Fibroblast of the conjunctiva (primary cell): Measurements from ENCODE around the gene OR10P1.
A peak's percentile ranks its signal among the peaks of the same experiment; 100 is the strongest.
"Not testable (repeated sequence)": the region's sequence is repeated elsewhere in the genome, so short reads cannot be mapped to it uniquely, and the experiment has no call there.

ENCODE experiments used
- DNase-seq: peaks from one replicate; pipeline ENCODE4 v3.0.0-alpha.2; 2010; ENCODE audit warnings: low read depth

The OR10P1 gene

GRCh38 chr12:55636853-55637252 is at the start of gene OR10P1:
Gene OR10P1 (plus strand): TSS chr12:55636892. CDS start chr12:55636892, 0 bp downstream.
- DNase-seq = no peak

GRCh38 chr12:55590152-55590551 is 46.5 kb upstream of the OR10P1 start:
- not testable (repeated sequence) for DNase-seq

GRCh38 chr12:55607821-55608594 is 28.7 kb upstream of the OR10P1 start:
- DNase-seq = no peak

- DNase-seq = no peak
These were observed 26.1 kb upstream of the OR10P1 start for GRCh38 chr12:55610598-55610997.

GRCh38 chr12:55612646-55613045 is 24.0 kb upstream of the OR10P1 start:
- DNase-seq = no peak

GRCh38 chr12:55614764-55615163 is 21.9 kb upstream of the OR10P1 start:
- no peak for DNase-seq

GRCh38 chr12:55619354-55620138 is 17.1 kb upstream of the OR10P1 start:
- DNase-seq = peak; percentile 89

GRCh38 chr12:55624056-55624455 is 12.6 kb upstream of the OR10P1 start:
- DNase-seq = no peak

GRCh38 chr12:55626154-55626553 is 10.5 kb upstream of the OR10P1 start:
- no peak for DNase-seq

- no peak for DNase-seq
These were observed 7.4 kb upstream of the OR10P1 start for GRCh38 chr12:55629058-55629841.

- DNase-seq = no peak
These were observed 5.6 kb upstream of the OR10P1 start for GRCh38 chr12:55631056-55631455.

- DNase-seq = no peak
These were observed 5.0 kb upstream of the OR10P1 start for GRCh38 chr12:55631733-55632132.

GRCh38 chr12:55633151-55633550 is 3.5 kb upstream of the OR10P1 start:
- no peak for DNase-seq

GRCh38 chr12:55636116-55636655 is 506 bp upstream of the OR10P1 start:
- no peak for DNase-seq

GRCh38 chr12:55637467-55637866 is 775 bp downstream of the OR10P1 start:
- DNase-seq = no peak

GRCh38 chr12:55641595-55641994 is 4.9 kb downstream of the OR10P1 start:
- no peak for DNase-seq

GRCh38 chr12:55642267-55642666 is 5.6 kb downstream of the OR10P1 start:
- no peak for DNase-seq

- no peak for DNase-seq
These were observed 6.0 kb downstream of the OR10P1 start for GRCh38 chr12:55642669-55643068.

- DNase-seq = no peak
These were observed 7.9 kb downstream of the OR10P1 start for GRCh38 chr12:55644591-55644990.

GRCh38 chr12:55647027-55647426 is 10.3 kb downstream of the OR10P1 start:
- no peak for DNase-seq

GRCh38 chr12:55650620-55651298 is 14.1 kb downstream of the OR10P1 start:
- DNase-seq = not testable (repeated sequence)

- no peak for DNase-seq
These were observed 14.6 kb downstream of the OR10P1 start for GRCh38 chr12:55651299-55651683.
